HG02943 (cell line): Measurements from ENCODE around the gene BTBD9.

Experiments used
- ATAC-seq: cut with Tn5 transposase; IDR thresholded peaks from one replicate; pipeline ENCODE4 v1.9.1; 2021; ENCODE audit warnings: mild to moderate bottlenecking, low read depth, moderate library complexity; ENCODE audit not compliant: unreplicated experiment

The BTBD9 gene

GRCh38 chr6:38489951-38490350, 149.8 kb downstream of the BTBD9 start:
- ATAC-seq: no peak

GRCh38 chr6:38487423-38487822, 152.3 kb downstream of the BTBD9 start:
- no peak for ATAC-seq

GRCh38 chr6:38485488-38485887, 154.2 kb downstream of the BTBD9 start:
- no peak for ATAC-seq

- ATAC-seq: no peak
Observed at GRCh38 chr6:38484656-38485055, 155.1 kb downstream of the BTBD9 start.

DNA sequence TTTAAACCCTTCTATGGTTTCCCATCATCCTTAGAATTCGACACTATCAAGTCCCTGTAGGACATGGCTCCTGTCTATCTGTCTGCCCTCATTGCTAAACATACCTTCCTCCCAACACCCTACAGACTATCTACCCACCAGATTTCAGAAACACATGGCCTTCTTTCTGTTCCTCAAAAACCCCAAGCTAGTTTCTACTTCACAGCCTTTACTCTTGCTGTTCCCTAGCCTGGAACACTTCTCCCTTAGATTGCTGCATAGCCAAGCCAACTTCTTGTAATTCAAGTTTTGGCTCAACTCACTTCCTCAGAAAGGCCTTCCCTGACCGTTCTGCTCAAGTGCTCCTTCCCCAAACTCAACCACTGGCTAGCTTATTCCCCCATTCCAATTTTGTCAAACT, 156.2 kb downstream of the BTBD9 start:
- ATAC-seq: no peak

DNA sequence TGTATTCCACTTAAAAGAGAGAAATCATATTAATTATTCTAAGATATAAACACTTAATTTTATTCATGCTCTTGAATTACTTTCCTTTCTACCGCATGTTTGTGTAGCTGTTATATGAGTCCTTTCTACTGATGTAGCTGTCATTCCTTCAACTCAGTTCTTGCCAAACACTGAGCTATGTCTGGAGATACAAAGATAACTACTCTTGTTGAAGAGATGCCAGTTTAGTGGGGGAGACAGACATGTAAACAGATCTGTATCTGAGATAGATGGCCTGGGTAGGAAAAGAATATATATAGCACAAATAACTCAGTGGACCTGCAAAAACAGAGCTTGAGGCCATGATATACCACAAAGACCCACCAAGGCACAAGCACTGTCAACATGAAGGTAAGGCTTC, 157.3 kb downstream of the BTBD9 start:
- no peak for ATAC-seq

DNA sequence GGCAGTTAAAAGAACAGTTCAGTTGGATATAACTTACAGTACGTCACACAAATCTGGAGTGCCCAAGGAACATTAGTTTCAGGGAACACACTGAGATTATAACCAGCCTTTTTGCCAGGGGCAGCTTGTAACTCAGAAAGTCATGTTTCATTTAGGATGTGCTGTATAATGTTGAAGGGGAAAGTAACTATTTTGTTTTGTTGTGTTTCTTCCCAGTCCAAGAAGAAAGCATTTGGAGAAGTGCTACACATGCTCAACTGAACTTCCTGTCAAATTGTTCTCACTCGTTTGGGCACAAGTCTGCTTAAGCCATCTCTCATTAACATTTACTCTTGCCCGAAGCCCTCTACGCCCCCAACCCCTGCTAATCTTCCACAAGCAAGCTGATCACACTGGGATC, 157.9 kb downstream of the BTBD9 start:
- ATAC-seq: no peak

DNA sequence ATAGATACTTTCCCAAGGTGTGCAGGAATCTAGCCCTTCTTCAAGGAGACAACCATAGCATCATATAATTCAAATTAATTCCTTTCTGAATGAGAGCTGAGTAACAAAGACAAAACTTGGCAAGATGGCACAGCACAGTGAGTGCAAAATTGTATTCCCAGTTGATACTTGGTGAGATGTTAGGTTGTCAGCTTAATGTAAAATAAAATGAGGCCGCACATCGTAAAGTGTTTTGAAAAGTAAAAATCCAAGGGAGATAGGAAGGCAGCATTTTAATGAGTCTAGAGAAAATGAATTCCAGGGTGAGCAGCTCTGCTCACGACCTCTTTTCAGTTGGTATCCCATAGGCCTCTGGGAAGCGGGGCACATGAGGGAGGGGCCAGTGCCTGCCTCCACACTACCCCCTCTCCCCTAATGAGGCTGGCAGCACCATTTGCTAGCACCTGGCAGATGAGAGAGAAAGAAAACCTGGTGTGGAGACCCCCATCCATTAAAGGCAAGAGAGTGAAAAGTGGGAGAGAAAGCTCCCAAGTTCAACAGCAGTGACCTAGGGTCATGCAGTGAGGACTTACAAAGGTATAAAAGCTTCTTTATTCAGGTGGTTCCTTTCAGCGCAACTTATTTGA, 158.4 kb downstream of the BTBD9 start:
- ATAC-seq: no peak

GRCh38 chr6:38480036-38480435, 159.7 kb downstream of the BTBD9 start:
- no peak for ATAC-seq

DNA sequence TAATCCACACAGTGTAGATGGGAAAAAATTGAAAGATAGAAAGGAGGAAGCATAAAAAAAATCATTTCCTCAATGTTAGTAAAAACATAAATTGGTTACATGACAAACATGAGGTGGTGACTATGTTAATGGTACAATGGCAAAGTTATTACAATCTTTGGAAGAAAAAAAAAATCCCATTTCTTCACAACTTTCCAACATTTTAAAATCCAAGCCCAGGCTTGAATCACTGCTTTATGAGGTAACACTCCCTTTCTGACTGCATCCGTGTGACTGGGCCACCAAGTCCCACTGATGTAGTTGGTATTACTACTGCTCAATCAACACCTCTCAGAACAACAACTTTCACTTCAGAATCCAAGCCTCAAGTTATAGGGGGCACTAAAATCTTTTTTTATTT, 160.4 kb downstream of the BTBD9 start:
- no peak for ATAC-seq

- ATAC-seq: no peak
Observed at GRCh38 chr6:38477680-38478260, 162.0 kb downstream of the BTBD9 start.

DNA sequence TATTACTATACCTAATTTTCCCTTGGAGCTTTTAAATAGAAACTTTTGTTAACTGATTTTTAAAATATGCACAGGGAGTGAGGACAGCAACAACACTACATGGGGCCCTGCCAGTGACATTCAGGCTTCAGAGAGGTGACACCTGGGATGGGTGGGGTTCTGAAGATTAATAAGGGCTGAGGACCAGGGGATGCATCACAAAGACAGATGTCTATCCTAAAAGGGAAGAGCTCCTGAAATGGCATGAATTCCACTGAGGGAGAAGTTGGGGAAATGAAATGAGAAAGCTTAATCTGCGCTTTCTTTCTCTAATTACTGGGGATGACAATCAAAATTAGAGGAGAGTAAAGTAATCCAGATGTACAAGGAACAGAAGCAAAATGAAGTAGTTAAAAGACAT, 162.8 kb downstream of the BTBD9 start:
- no peak for ATAC-seq

- no peak for ATAC-seq
Observed at GRCh38 chr6:38476141-38476540, 163.6 kb downstream of the BTBD9 start.

DNA sequence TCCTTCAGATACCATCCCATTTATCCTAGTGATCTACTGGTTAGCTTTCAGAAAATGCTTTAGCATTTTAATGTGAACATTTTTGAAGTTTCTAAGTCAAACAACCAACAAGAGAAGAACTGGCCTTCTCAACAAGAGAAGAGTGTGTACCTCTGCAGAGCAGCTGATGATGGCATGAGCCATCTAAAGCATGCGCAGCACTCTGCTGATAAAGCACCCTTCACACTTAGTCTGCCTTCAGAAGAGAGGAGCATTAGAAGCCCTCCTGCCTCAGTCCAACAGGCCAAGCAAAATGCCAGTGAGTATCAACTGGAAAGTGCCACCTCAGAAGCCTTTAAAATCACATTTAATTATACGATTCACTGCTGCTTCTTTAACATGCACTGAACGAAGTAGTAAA, 169.2 kb downstream of the BTBD9 start:
- ATAC-seq: no peak

- no peak for ATAC-seq
Observed at GRCh38 chr6:38467566-38467965, 172.2 kb downstream of the BTBD9 start.

DNA sequence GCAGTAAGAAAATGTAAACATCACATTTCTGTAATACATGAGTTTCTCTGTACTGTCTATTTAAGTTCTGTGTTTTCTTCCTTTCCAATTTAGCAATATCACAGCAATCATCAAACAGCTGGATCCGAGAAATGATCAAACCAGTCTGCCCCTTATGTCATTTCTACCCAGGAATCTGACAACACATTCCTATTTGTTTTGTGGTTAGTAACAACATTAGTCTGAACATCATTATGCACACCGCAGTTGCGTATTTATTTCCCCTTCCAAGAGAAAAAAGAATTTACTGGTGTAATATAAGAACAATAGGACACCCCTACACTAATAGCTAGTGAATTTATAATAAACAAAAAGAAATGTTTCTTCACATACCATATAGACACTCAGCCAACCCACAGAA, 179.5 kb downstream of the BTBD9 start:
- ATAC-seq: no peak

- ATAC-seq: no peak
Observed at GRCh38 chr6:38459291-38459690, 180.4 kb downstream of the BTBD9 start.

DNA sequence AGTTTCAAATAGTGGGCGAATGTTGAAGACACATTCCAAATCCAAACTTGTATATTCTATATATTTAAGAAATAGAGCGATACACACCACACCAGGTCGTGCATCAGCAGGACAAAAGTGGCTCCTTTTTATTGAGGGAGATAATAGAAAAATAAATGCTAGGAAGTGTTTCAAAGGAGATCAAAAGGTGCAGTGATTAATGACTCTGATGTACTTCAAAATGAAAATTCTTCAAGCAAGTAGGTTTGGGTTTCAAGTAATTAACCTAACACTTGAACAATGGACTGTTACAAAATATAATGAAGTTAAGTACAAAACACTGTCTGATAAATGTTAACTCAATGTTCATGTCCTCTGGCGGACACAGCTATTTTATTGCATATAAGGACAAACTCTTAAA, 185.9 kb downstream of the BTBD9 start:
- no peak for ATAC-seq

- ATAC-seq: no peak
Observed at GRCh38 chr6:38452816-38453660, 186.7 kb downstream of the BTBD9 start.

DNA sequence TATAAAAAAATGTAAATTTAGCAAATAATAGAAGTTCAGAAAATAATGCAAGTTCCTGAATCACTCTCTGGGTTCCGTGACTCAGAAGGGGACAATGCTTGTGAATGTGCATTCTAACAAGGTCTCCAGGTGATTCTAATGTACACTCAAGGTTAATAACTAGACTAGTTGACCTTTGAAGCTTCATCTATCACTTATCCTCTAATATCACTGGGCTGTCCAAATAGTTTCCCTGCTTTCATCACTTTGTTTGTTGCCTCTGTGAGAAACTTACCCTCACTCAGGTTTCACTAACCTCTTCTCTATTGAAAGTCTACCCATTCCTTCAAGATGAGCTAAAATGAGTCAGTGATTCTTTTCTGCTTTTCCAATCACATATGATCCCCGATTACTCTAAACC, 189.0 kb downstream of the BTBD9 start:
- no peak for ATAC-seq

- no peak for ATAC-seq
Observed at GRCh38 chr6:38445925-38446324, 193.8 kb downstream of the BTBD9 start.

DNA sequence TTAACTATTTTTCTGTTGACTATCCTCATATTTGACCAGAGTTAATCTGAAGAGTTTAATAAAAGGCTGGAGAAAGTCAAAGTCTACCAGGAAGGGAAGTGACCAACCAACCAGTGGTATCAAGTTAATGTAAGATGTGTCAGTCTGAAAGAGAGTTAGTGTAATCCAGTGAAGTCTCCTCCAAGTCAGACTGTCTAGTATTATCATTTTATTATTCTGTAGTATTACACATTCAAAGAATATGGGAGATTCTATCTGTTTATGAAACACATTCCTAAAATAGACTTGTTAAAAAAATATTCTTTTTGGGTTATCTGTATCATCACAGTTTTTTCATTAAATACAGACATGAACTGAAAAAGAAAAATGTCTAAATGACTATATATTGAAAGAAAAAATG, 194.4 kb downstream of the BTBD9 start:
- no peak for ATAC-seq
